H1 (cell line): ENCODE results near the gene LIN37. TPM values are rescaled to one million over a fixed set of nuclear protein-coding genes. Genes with fewer than 3 reads are reported as not detected.

Experiments
- ATF2 ChIP-seq: IDR thresholded peaks from 2 replicates; pipeline ENCODE4 v1.6.1; 2012; ENCODE audit warnings: low read length, inconsistent platforms
- BACH1 ChIP-seq: IDR thresholded peaks from 2 replicates; pipeline ENCODE4 v1.6.1; 2012; ENCODE audit warnings: low read length, improper control_type of control experiment
- BRCA1 ChIP-seq: IDR thresholded peaks from 2 replicates; pipeline ENCODE4 v1.6.1; 2012; ENCODE audit warnings: low read depth, low read length, improper control_type of control experiment
- GTF2F1 ChIP-seq: IDR thresholded peaks from 2 replicates; pipeline ENCODE4 v1.6.1; 2012; ENCODE audit warnings: low read depth, low read length, improper control_type of control experiment, borderline replicate concordance
- HDAC2 ChIP-seq, 2 experiments: fragments of 300-600 bp in 1 of 2; sonication (generic) in 1 of 2; IDR thresholded peaks; 2 replicates each; pipeline ENCODE4 v1.6.1; 2011 to 2012; ENCODE audit warnings: low read depth in 2 of 2, low read length in 2 of 2, mild to moderate bottlenecking in 2 of 2, moderate library complexity in 2 of 2, borderline replicate concordance in 1 of 2, inconsistent platforms in 1 of 2
- KDM4A ChIP-seq: IDR thresholded peaks from one replicate; pipeline ENCODE4 v1.7.1; 2012; ENCODE audit warnings: low read depth, mild to moderate bottlenecking, moderate library complexity, low read length, inconsistent platforms; ENCODE audit not compliant: severe bottlenecking
- MAFK ChIP-seq: IDR thresholded peaks from 2 replicates; pipeline ENCODE4 v1.6.1; 2012; ENCODE audit warnings: low read depth, mild to moderate bottlenecking, improper control_type of control experiment, low read length
- PHF8 ChIP-seq: fragments of 200-600 bp; sonication (generic); conservative IDR thresholded peaks from 2 replicates; pipeline ENCODE4 v1.7.1; 2012; ENCODE audit warnings: low read depth, mild to moderate bottlenecking, inconsistent platforms, low read length, moderate library complexity
- RFX5 ChIP-seq: IDR thresholded peaks from 2 replicates; pipeline ENCODE4 v1.6.1; 2011; ENCODE audit warnings: low read depth, low read length, improper control_type of control experiment, borderline replicate concordance
- RXRA ChIP-seq: IDR thresholded peaks from 2 replicates; pipeline ENCODE4 v1.6.1; 2011; ENCODE audit warnings: low read depth, mild to moderate bottlenecking, low read length, moderate library complexity; ENCODE audit not compliant: insufficient read depth
- SIRT6 ChIP-seq: IDR thresholded peaks from one replicate; pipeline ENCODE4 v1.7.1; 2012; ENCODE audit warnings: low read length, inconsistent platforms
- SIX5 ChIP-seq: IDR thresholded peaks from 2 replicates; pipeline ENCODE4 v1.6.1; 2011; ENCODE audit warnings: mild to moderate bottlenecking, low read depth, low read length
- SP2 ChIP-seq: IDR thresholded peaks from 2 replicates; pipeline ENCODE4 v1.6.1; 2012; ENCODE audit warnings: mild to moderate bottlenecking, low read length, inconsistent platforms
- TAF1 ChIP-seq: IDR thresholded peaks from 2 replicates; pipeline ENCODE4 v1.6.1; 2011; ENCODE audit warnings: mild to moderate bottlenecking, low read depth, low read length
- ZNF274 ChIP-seq: IDR thresholded peaks from 2 replicates; pipeline ENCODE4 v1.7.0; 2012; ENCODE audit warnings: low read length, borderline replicate concordance; ENCODE audit errors: extremely low read depth
- polyA plus RNA-seq, 7 experiments: library from polyadenylated mRNA; depleted of rRNA in 3 of 7; stranded (reverse) in 5 of 7; unstranded in 2 of 7; fragments of >200 nt in 5 of 7; fragments of 200-250 nt in 2 of 7; gene quantifications; 1 replicate in 5 of 7; 2 replicates in 1 of 7; 4 replicates in 1 of 7; pipeline versions ENCODE4 v1.2.1 to v1.2.3, GENCODE V29; 2011 to 2013; ENCODE audit warnings: missing spikeins in 2 of 7, mixed read lengths in 2 of 7
- total RNA-seq: library from RNA; stranded (reverse); fragmentation: NEBNext Ultra II Directional; extraction: Animal tissue kit (Norgen Biotek cat#: 25700); gene quantifications from 2 replicates; pipeline ENCODE4 v1.2.1, GENCODE V29; 2021
- TF ChIP-seq, protein P1 (sequence below): IDR thresholded peaks from 2 replicates; pipeline ENCODE4 v1.6.1; 2012; ENCODE audit warnings: inconsistent platforms

The LIN37 gene
- total and polyA plus RNA-seq, 2 of the 8 experiments (the other 6 are each of a cell fraction or from before 2014, with no cell fraction given), result 3.8 to 9.8 TPM

- TF ChIP-seq MAFK, result no peak
- TF ChIP-seq, protein P1, sequence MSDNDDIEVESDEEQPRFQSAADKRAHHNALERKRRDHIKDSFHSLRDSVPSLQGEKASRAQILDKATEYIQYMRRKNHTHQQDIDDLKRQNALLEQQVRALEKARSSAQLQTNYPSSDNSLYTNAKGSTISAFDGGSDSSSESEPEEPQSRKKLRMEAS, result peak; percentile 16; the same call in 1 of the 2 replicates
- TF ChIP-seq BACH1, result no peak
- TF ChIP-seq SP2, result no peak
- no peak for TF ChIP-seq SIX5
- no peak for TF ChIP-seq HDAC2 (IDR thresholded peaks at IDR 0.05; ENCODE audit: borderline replicate concordance in 1 of 2, low read depth in 2 of 2, low read length in 2 of 2)
- TF ChIP-seq RXRA, result no peak
- no peak for TF ChIP-seq SIRT6
- no peak for TF ChIP-seq ATF2
- no peak for TF ChIP-seq BRCA1
- TF ChIP-seq GTF2F1, result no peak
- TF ChIP-seq KDM4A, result no peak
- no peak for TF ChIP-seq PHF8
- TF ChIP-seq RFX5, result no peak
- TF ChIP-seq TAF1, result 0 out of 2 replicates have a peak, but pooled peaks have one; percentile 24
- TF ChIP-seq ZNF274, result no peak
Observed at GRCh38 chr19:35767288-35768081, 19.1 kb downstream of the LIN37 start (continued).
